Left renal pelvis (tissue), 4 donors: ENCODE data around the gene KIAA1217. TPM values are rescaled to one million over a fixed set of nuclear protein-coding genes. Genes with fewer than 3 reads are reported as not detected.

Source experiments
- DNase-seq, 4 donors: peaks; one replicate each; pipeline ENCODE4 v3.0.0-alpha.2; 2013; ENCODE audit warnings: low read depth in 4 of 4, low spot score in 3 of 4
- polyA plus RNA-seq, 4 donors: library from polyadenylated mRNA; unstranded; fragments of 120-200 nt; gene quantifications; one replicate each; pipeline ENCODE4 v1.2.1, GENCODE V29; 2013; ENCODE audit not compliant: insufficient read length in 4 of 4

Gene KIAA1217
- polyA plus RNA-seq, 4 donors, result 84.5 to 137 (median 92.3) TPM

DNA sequence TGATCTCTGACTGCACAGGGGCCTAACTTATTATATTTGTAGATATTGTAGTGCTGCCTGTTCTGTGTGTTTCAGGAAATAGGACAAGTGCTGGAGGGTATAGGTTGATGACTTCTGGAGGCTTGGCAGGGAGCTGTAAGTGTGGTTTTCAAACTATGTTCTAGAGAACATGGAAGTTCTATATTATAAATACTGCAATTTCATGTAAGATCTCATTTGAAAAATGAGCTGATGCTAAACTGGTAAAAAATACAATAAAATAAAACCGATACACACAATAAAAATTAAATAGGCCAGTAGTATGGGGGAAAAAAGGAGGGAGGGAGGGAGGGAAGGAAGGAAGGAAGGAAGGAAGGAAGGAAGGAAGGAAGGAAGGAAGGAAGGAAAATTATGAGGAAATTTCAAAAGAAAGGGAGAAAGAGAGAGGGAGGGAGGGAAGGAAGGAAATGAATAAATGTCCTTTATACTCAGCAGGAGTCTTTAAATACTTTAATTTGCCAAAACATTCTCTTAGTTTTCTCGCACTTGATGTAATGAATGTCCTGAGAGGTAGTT, 181.3 kb downstream of the KIAA1217 start:
- no peak for DNase-seq

DNA sequence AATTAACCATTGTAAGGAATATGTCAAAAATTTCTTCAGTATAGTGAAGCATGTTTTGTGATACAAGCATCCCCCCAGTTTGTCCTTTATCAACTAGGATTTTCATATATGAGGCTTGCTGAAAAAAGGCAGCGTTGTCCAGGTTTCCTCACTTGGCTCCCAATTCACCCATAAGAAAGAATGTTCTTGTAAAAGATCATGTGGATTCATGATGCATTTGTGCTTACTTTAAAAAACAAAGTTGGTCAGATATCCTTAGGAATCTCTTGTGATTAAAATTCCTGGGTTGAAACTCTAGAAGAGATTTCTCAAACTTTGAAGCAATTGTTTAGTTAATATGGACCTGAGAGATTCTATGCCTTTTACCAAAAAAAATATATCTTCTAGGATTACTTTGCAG, 181.8 kb downstream of the KIAA1217 start:
- no peak for DNase-seq

DNA sequence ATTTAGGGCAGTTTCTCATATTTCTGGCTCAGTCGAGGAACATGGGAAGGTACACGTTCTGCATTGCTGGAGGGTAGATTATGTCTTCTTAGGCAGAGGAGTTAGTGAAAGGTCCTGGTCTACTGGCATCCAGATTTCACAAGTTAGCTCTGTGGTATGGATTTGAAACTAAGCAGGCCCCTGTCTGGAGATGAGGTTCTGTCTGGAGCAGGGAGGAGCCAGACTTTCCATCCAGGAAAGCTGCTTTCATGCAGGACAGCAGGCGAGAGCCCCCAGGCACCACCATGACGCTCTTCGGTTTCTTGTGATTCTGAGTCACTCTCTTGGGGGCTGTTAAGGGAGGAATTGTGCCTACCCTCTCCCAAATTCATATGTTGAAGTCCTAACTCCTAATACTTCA, 184.3 kb downstream of the KIAA1217 start:
- DNase-seq, result no peak

DNA sequence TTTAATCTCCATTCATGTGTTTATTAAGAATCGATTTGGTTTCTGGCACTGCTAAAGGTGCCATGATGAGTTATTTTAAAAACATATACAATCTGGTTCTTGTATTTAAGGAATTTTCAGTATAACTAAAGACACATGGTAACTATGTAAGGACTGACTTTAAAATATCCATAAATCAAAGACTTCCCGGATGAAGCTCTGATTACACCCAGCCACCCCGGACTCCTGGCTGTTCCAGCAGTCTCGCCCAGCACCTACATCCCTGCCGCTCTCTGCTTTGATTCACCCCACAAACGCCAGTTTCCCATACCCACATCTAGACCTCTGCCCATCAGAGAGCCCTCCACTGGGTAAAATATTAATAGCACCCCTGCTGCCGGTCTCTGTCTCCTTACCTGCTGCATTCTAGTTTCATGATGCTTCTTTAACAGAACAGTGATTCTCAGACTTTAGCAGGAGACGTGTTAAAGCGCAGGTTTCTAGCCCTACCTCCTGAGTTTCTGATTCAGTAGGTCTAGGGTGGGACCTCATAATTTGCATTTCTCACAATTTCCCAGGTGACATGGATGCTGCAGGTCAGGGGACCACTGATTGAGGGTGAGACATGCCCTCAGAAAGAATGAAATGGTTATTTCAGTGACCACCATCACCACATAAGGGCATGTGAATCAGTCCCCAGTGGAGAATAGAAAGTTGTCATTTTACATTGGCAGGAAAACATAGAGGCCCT, 185.7 kb downstream of the KIAA1217 start:
- no peak for DNase-seq

DNA sequence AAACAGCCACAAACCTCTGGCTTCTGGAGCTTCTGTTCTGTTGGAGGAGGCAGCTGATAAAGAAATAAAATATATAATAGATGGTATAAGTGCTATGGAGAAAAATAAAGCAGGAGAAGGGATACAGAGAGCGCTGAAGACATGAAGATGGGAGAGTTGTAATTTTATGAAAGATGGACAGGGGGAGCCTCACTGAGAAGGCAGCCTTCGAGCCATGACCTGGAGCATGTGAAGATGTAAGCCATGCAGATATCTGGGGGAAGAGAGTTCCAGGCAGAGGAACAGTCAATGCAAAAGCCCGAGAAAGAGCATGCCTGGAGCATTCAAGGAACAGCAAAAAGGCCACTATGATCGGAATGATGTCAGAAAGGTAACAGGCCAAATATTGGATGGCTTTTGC, 187.5 kb downstream of the KIAA1217 start:
- DNase-seq, result no peak

DNA sequence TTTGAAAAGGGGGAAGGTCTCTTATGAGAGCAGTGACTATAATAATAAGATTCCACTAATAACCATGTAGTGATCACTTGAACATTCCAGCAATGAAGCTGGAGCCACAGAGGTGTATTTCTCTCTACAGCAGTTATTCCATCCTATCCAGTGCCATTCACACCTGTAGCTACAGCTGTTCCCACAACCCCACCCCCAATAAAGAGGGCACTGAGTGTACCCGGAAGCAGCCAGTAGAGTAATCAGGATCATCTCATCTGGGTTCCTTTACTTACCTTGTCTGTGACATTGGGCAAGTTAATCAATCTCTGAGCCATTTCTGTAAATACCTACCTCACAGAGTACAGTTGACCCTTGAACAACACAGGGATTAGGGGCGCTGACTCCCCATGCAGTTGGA, 188.7 kb downstream of the KIAA1217 start:
- no peak for DNase-seq

DNA sequence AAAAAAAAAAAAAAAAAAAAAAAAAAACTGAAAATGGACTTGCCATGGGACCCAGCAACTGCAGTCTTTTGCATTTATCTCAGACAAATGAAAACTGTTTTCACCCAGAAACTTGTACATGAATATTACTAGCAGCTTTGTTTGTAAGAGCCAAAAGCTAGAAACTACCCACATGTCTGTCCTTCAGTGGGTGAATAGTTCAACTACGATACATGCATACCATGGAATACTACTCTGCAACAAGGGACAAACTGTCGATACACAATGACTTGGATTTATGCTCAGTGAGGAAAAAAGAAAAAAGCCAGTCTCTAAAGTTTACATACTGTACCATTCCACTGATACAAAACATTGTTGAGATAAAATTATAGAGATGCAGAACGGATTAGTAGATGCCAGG, 195.6 kb downstream of the KIAA1217 start:
- DNase-seq, result no peak

DNA sequence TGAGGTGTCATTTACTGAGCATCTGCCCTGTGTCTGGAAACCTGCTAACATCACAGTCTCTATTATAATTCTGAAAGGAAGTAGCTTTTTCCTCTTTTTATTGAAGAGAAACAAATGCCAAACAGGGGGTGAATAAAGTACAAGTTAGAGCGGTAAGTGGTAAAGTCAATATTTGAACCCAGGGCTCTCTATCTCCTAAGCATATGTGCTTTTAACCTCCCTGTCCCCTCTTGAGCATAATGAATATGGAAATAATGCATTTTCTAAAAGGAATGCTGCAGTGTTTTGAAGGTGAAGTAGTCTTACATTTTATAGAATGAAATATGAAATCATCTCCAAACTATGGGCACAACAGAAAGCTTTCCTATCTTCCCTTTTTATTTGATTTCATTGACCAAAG, 196.7 kb downstream of the KIAA1217 start:
- DNase-seq, result no peak

DNA sequence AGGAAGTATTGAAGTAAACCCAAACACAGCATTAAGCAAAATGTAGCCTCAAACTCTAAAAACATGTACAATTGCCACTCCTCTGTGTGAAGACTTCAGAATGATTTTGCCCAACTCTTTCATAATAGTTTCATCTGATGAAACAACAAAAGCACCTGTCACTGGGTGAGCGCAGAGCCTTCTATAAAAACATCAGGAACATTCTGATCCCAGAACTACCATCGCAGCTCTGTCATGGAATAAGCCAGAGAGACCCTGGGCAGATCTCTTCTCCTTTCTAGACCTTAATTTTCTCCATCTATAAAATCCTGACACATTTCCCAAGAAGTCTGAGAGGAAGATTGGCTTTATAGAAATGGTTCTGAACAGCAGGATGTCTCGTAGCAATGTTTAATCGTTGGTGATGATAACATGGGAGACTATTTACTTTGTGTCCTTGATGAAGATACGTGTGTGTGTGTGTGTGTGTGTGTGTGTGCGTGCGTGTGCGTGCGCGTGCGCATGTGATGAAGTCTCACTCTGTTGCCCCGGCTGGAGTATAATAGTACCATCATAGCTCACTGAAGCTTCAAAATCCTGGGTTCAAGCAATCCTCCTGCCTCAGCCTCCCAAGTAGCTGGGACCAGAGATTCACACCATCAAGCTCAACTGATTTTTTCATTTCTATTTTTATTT, 198.0 kb downstream of the KIAA1217 start:
- no peak for DNase-seq

DNA sequence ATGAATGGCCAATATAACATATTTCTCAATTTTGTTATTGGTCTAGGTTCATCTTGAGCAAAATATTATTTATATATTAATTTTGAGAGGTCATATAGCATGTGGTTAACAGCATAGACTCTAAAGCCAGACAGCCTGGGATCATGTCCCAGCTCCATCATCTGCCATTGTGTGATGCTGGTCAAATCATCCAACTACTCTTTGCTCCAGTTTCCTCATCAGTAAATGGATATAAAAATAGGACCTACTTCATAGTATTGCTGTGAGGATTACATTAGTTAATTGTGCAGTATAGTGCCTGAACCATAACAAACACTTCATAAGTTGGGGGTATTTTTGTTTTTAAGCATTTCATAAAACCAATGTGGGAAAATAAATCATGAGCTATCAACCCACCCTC, 199.0 kb downstream of the KIAA1217 start:
- no peak for DNase-seq

DNA sequence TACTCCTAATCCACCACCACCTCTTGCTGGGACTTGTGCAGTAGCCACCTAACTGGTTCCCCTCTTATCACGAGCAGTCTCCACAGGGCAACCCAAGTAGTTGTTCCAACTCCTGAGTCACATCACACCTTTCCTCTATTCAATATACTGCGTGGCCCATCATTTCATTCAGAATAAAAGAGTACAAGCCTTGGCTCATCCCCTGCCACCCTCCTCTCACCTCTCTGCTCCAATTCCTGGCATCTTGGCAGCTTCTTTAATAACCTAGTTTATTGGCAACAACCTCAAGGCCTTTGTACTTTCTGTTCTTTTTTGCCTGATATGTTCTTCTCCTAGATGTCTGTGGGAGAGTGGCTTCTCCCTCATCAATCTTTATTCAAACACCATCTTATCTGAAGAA, 199.4 kb downstream of the KIAA1217 start:
- DNase-seq, result no peak

DNA sequence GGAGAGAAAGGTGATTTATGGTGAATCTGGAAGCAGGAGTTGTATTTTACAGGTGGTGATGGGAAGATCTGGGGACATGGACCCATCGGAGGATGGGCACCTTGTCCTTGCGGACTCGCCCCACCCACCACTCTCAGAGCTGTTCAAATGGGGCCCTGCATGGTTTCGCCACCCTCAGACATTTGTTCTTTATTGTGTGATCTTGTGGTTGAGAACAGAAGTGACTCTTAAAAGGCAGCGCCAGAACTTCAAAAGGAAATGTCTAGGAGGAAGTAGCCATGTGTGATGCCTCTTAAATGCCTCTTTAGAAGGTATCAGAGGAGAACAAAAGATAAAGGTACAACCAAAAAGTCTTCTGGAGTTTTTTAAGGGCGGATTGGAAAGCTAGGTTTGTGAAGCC, 205.7 kb downstream of the KIAA1217 start:
- no peak for DNase-seq

DNA sequence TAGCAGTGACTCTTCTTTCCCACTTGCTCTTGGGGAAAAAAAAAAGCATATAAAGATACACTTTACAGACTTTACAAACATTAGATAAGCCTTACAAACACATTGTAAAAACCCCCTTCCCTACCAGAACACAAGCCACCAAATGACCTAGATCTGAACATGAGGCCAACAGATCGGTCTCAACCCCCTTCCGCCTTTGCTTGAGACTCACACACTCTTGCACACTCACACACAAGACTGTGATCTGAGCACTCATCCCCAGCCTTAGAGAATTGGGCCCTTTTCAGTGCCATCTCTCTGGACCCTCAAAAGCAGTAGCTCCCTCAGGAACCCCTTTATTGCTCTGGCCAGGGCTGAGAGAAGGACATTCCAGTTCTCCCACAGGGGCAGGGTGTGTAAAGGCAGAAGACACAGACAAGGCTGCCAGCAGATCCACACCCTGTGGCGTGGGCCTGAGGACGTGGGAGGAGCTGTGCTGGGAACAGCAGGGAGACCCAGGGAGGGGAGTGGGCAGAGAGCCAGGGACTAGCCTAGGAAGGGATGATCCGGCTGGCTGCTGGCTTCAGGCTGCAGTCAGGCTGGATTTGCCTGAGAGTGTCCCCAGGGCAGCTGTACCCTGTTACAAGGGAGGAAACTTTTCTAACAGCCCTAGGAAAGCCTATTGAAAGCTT, 206.7 kb downstream of the KIAA1217 start:
- peak; percentile 22 to 54 (median 33) for DNase-seq

DNA sequence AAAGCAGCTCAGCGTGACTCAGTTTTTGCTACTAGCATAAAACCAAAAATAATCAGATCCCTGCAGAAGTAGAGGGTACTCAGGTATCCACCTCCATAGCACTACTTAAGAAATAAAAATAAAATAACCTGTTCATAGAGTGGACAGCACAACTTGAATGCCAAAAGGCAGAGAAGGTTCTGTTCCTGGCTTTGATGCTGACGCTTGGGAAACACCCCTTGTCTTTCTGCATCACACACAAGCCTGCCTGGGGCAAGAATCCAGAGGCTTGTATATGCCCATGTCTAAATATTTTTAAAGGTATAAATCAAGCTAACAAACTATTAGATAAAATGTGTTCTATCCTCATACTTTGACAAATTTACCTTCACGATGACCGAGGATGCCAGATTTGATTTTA, 207.3 kb downstream of the KIAA1217 start:
- DNase-seq, result no peak

DNA sequence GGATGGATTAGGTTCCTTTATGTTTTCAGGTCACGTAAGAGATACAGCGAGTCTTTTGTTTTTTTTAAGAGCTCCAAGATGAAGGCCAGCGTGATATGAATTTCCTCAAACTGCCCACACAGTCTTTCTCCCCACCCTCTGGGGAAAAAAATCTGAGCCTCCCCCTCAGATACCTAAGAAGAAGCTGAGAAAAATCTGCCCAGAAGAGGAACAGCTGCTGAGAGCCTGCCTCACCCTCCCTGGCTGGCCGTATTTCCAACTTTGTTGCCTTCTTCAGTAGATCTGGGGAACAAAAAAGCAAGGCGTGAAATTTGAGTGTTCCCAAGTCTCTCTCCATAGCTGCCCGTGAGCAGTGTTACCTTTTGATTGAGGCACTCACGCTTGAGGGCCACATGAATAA, 208.1 kb downstream of the KIAA1217 start:
- no peak for DNase-seq

DNA sequence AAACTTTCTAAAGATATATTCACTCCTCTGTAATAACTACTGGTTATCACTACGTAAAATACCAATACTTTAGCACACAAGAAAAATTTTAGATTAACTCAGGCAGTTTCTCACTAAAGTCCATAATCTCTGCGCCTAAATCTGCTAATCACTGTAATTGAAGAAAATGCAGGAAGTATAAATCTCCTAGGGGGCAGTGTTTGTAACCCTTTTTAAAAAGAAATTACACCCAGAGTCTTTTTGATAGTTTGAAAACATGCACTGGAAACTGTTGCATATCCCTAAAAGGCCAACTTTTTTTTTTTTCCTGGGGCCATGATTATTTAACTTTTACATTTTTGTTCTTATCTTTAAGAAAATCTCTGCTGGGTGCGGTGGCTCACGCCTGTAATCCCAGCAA, 209.6 kb downstream of the KIAA1217 start:
- DNase-seq, result no peak

DNA sequence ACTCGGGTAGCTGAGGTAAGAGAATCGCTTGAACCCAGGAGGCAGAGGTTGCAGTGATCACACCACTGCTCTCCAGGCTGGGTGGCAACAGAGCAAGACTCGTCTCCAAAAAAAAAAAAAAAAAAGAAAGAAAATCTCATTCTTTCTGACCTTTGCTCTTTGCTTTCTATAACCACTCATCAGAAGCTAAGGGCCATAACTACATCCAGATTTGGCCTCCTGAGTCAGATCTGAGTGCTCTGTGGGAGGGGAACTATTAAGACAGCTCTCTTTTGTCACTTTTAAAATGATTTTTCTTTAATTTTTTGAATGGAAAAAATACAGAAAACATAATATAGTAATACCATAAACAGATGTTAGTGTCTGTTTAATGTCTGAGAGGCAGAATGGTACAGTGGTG, 210.1 kb downstream of the KIAA1217 start:
- DNase-seq, result no peak

DNA sequence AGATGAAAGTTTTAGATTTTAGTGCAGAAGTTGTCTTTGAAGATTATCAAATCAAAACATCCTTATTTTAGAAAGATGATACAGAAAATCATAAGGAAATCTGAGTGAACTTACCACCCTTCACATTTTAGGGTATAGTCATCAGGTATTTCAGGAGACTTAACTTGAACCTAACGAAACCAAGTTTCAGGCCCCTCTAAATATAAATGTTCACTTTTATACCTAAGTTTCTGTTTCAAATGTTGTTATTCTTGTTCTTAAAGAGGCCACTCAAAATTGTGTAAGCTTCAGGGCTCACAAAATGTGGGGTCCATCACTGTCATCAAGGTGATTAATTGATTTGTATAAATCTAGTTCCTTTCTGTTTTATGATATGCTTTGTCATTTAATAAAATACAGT, 216.2 kb downstream of the KIAA1217 start:
- DNase-seq, result no peak

DNA sequence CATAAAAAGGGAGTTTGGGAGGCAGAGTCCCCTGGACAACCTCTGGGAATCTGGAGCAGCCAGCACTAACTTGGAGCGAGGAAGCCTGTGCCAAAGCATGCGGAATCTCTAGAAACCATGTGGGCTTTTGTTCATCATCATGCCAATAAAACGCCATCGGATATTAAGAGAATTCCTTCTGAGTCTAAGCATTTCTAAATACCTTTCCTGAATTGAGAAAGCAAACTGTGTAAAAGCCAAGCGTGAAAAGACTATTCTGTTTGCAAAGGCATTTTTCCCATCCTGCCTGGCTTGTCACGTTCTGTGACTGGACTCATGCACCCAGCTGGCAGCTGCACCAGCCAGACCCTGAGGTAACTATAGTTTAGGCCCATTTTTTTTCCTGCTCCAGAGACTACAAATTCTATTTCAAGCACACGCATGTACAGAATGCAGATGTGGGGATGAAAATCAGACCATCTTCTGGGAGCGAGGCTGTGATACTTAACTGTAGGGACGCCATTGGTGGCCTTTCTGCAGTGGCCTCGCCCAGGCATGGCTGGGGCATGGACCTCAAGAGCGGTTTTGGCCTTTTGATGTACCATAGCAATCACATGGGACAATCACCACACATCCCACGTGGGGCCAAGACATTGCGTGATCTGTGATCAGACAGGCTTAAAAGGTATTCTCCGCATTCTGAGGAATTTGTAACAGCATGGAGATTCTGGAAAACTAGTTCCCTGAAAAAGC, 218.9 kb downstream of the KIAA1217 start:
- DNase-seq, result no peak

DNA sequence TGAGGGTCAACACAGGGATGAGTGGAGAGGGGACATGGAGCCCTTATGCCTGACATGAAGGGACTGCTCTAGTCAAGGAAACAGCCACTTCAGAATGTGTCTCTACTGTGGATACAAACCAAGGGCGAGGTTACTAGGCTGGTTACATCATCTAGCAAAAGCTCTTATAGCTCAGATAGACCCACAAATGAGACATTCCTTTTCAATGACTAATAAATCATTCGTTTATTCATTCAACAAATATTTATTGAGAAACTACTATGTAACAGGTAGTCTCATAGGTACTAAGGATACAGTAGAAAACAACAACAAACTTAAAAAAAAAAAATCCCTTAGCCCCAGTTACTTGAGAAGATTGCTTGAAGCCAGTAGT, 219.5 kb downstream of the KIAA1217 start:
- no peak for DNase-seq

DNA sequence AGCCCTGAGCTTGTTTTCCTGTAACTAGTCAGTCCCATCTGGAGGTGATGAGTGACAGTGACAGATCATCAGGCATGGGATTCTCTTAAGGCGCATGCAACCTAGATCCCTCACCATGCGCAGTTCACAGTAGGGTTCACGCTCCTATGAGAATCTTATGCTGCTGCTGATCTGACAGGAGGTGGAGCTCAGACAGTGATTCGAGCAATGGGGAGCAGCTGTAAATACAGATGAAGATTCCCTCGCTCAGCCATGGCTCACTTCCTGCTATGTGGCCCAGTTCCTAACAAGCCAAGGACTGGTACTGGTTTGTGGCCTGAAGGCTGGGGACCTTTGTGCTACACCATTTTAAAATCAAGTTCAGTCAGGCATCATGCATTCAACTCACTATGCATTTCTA, 221.7 kb downstream of the KIAA1217 start:
- DNase-seq, result no peak
